GM18873 (cell line): ENCODE results near the gene PJA1.

Experiments used
- ATAC-seq: cut with Tn5 transposase; IDR thresholded peaks from one replicate; pipeline ENCODE4 v1.9.1; 2021; ENCODE audit warnings: mild to moderate bottlenecking, moderate library complexity, moderate number of reproducible peaks; ENCODE audit not compliant: unreplicated experiment, low FRiP score

The PJA1 gene

GRCh38 chrX:69165087-69165651 is at the start of gene PJA1:
PJA1 (minus strand) TSS chrX:69165453; CDS start chrX:69163073, 2,380 bp downstream.
- peak; percentile 63 for ATAC-seq

GRCh38 chrX:69214463-69214862 is 49.2 kb upstream of the PJA1 start:
- no peak for ATAC-seq

GRCh38 chrX:69211701-69212100 is 46.4 kb upstream of the PJA1 start:
- no peak for ATAC-seq

GRCh38 chrX:69210581-69210980 is 45.3 kb upstream of the PJA1 start:
- ATAC-seq: no peak

- ATAC-seq: no peak
Observed at GRCh38 chrX:69207216-69207615, 42.0 kb upstream of the PJA1 start.

GRCh38 chrX:69203638-69204037 is 38.4 kb upstream of the PJA1 start:
- ATAC-seq: no peak

GRCh38 chrX:69197690-69198089 is 32.4 kb upstream of the PJA1 start:
- ATAC-seq: no peak

GRCh38 chrX:69196666-69197065 is 31.4 kb upstream of the PJA1 start:
- ATAC-seq: no peak

- ATAC-seq: no peak
Observed at GRCh38 chrX:69195810-69196209, 30.6 kb upstream of the PJA1 start.

- no peak for ATAC-seq
Observed at GRCh38 chrX:69195192-69195591, 29.9 kb upstream of the PJA1 start.

GRCh38 chrX:69192603-69193002 is 27.4 kb upstream of the PJA1 start:
- no peak for ATAC-seq

GRCh38 chrX:69189576-69190371 is 24.5 kb upstream of the PJA1 start:
- ATAC-seq: no peak

- no peak for ATAC-seq
Observed at GRCh38 chrX:69186651-69187050, 21.4 kb upstream of the PJA1 start.

- no peak for ATAC-seq
Observed at GRCh38 chrX:69185886-69186285, 20.6 kb upstream of the PJA1 start.

- no peak for ATAC-seq
Observed at GRCh38 chrX:69185141-69185540, 19.9 kb upstream of the PJA1 start.

- ATAC-seq: no peak
Observed at GRCh38 chrX:69182818-69183380, 17.6 kb upstream of the PJA1 start.

- no peak for ATAC-seq
Observed at GRCh38 chrX:69179380-69179911, 14.2 kb upstream of the PJA1 start.

GRCh38 chrX:69178592-69178991 is 13.3 kb upstream of the PJA1 start:
- no peak for ATAC-seq

- ATAC-seq: no peak
Observed at GRCh38 chrX:69177511-69178162, 12.4 kb upstream of the PJA1 start.

GRCh38 chrX:69176053-69176452 is 10.8 kb upstream of the PJA1 start:
- ATAC-seq: no peak

- no peak for ATAC-seq
Observed at GRCh38 chrX:69173906-69174305, 8.7 kb upstream of the PJA1 start.
